Astrocyte of the spinal cord (primary cell): Measurements from ENCODE around the gene PRSS50.

Experiments used
- DNase-seq: peaks from one replicate; pipeline ENCODE4 v3.0.0; 2011; ENCODE audit warnings: low read depth, low spot score
- H3K4me3 ChIP-seq: 2 replicates; pipeline ENCODE4 v1.5.1; 2011; ENCODE audit warnings: low read depth, mild to moderate bottlenecking, low read length, moderate library complexity
- in situ Hi-C: cut with HindIII; loops from 2 replicates; pipeline ENCODE4 v1.10.0; 2017; ENCODE audit warnings: low sequenced_read_pairs
- TF ChIP-seq, protein P1 (sequence below): IDR thresholded peaks from 2 replicates; pipeline ENCODE4 v1.5.1; 2012; ENCODE audit warnings: low read depth, mild to moderate bottlenecking, low read length, inconsistent platforms

The PRSS50 gene

GRCh38 chr3:46716461-46717441, 918 bp downstream of the PRSS50 start:
- in situ Hi-C loops, result no loop called here
- TF ChIP-seq, protein P1, sequence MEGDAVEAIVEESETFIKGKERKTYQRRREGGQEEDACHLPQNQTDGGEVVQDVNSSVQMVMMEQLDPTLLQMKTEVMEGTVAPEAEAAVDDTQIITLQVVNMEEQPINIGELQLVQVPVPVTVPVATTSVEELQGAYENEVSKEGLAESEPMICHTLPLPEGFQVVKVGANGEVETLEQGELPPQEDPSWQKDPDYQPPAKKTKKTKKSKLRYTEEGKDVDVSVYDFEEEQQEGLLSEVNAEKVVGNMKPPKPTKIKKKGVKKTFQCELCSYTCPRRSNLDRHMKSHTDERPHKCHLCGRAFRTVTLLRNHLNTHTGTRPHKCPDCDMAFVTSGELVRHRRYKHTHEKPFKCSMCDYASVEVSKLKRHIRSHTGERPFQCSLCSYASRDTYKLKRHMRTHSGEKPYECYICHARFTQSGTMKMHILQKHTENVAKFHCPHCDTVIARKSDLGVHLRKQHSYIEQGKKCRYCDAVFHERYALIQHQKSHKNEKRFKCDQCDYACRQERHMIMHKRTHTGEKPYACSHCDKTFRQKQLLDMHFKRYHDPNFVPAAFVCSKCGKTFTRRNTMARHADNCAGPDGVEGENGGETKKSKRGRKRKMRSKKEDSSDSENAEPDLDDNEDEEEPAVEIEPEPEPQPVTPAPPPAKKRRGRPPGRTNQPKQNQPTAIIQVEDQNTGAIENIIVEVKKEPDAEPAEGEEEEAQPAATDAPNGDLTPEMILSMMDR, result no peak
- no peak overlapping the region for H3K4me3 ChIP-seq
- no peak for DNase-seq

- DNase-seq, result no peak
- TF ChIP-seq, protein P1, result no peak
- no peak overlapping the region for H3K4me3 ChIP-seq
- in situ Hi-C loops, result no loop called here
These were observed 2.0 kb downstream of the PRSS50 start for GRCh38 chr3:46715507-46716175.

GRCh38 chr3:46714728-46715506, 2.8 kb downstream of the PRSS50 start:
- no peak for DNase-seq
- in situ Hi-C loops, result no loop called here
- TF ChIP-seq, protein P1, result no peak
- H3K4me3 ChIP-seq, result no peak overlapping the region

DNA sequence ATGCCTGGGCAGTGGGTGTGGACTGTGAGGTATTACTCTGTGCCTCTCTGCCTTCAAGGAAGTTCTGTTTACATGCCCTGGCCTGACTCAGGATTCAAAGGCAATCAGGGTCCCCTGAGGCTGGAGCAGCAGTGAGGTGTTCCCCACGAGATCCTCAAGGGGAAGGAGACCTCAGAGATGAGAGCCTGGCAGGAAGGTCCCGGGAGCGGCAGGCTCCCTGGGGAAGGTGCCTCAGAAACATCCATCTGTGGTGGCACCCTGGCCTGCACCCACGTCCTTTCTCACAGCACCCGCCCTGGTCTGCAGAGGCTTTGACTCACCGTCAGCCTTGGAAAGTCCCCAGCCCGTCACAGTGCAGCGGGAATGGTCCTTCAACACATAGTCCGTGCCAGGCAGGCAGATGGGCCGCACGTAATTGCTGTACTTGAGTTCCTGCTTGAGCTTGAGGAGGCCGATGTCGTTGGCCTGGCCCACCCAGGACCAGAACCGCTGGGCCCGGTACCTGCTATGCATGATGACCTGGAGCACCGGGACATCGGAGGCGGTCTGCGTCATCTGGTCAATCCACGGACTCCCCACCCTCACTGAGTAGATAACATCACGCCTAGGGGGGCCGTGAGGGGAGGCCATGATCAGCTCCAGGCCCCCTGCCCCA, 3.6 kb downstream of the PRSS50 start:
- TF ChIP-seq, protein P1, result no peak
- H3K4me3 ChIP-seq, result no peak overlapping the region
- in situ Hi-C loops, result no loop called here
- no peak for DNase-seq

DNA sequence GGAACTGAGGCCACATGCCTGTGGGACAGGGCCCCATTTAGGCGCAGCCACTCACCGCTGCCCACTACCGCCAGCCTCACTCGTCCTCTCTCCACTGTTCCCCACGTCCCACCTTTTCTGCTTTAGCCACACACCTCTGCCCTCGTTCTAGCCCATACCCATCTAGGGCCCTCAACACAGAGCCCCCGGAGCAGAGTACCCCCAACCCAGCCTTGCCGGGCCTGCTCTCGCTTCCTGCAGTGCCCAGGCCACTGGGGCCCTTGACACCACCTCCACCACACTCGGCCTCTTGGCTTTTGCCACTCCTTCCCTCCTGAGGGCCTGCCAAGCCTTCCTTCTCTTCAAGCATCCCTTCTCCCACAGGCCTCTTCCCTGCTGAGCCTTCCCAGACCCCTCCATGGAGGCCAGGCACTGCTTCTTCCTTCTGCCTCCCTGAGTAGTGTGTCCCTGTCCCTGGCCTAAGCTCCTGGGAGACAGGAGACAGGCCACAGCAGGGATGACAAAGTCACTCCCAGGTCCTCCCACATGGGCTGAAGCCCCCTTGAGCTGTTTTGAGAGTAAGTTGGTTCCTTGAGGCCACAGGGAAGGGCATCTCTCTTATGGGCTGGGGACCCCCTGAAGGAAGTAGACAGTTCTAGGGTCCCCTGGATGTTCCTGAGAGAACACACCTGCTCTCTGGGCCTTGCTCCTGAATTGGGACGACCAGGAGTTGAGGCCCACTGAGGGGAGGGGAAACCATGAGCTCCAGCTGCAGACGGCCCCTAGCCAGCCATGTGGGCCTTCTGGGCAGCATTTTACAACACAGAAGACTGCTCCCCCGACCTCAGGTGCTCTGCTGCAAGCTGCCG, 4.4 kb downstream of the PRSS50 start:
- H3K4me3 ChIP-seq, result no peak overlapping the region
- TF ChIP-seq, protein P1, result no peak
- in situ Hi-C loops, result no loop called here
- DNase-seq, result no peak
